ENCODE data around the gene TDRD9.

DNA sequence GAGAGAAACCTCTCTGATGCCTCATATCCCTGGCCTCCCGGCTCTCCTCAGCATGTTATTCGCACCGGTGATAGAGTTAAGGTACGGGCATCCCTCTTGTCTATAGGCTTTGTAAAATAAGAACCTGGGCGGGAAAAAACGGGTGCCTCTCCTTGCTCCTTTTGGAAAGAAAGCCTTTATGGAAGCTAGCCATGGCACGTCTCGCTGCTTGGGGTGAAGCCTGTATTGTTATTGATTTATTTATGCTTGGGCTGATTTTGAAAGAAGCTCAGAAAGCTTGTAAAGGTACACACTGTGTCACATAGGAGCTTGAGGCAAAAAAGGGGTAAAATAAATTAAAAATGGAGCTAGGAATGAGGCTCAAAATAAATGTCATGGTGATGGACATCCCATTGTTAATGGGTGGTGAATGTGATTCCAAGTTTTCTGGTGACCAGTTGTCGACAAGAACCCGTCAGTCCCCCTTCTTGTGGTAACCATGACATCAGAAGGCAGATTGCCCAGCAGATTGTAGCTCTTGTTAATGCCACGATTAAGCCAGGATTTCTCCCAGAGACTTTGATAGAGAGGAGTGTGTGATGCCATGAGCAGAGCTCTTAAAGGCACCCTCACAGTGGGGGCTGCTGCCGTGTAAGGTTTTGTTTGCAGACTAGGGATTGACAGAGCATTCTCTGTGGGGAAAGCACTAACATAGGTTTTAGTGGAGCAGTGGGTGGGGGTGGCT lies 106.9 kb downstream of the TDRD9 start:
- TF ChIP-seq, protein P1, sequence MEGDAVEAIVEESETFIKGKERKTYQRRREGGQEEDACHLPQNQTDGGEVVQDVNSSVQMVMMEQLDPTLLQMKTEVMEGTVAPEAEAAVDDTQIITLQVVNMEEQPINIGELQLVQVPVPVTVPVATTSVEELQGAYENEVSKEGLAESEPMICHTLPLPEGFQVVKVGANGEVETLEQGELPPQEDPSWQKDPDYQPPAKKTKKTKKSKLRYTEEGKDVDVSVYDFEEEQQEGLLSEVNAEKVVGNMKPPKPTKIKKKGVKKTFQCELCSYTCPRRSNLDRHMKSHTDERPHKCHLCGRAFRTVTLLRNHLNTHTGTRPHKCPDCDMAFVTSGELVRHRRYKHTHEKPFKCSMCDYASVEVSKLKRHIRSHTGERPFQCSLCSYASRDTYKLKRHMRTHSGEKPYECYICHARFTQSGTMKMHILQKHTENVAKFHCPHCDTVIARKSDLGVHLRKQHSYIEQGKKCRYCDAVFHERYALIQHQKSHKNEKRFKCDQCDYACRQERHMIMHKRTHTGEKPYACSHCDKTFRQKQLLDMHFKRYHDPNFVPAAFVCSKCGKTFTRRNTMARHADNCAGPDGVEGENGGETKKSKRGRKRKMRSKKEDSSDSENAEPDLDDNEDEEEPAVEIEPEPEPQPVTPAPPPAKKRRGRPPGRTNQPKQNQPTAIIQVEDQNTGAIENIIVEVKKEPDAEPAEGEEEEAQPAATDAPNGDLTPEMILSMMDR (IDR thresholded peaks at IDR 0.05; ENCODE audit: insufficient read depth, low read depth, low read length), result no peak
- no peak for TF ChIP-seq EZH2 (IDR thresholded peaks at IDR 0.05; ENCODE audit: insufficient read depth, low read length)
